Skeletal muscle satellite cell (primary cell): ENCODE data around the gene ADAMTSL4. TPM values are rescaled to one million over a fixed set of nuclear protein-coding genes. Genes with fewer than 3 reads are reported as not detected.

Experiments
- H3K27me3 ChIP-seq: 2 replicates; pipeline ENCODE4 v1.7.0; 2013; ENCODE audit warnings: low read length; ENCODE audit not compliant: control insufficient read depth, insufficient read depth
- H3K36me3 ChIP-seq: 2 replicates; pipeline ENCODE4 v1.7.0; 2013; ENCODE audit warnings: mild to moderate bottlenecking, control low read depth, low read length; ENCODE audit not compliant: insufficient read depth
- H3K4me1 ChIP-seq: 2 replicates; pipeline ENCODE4 v1.7.0; 2013; ENCODE audit warnings: low read length; ENCODE audit not compliant: control insufficient read depth, insufficient read depth
- H3K4me2 ChIP-seq: 2 replicates; pipeline ENCODE4 v1.7.0; 2013; ENCODE audit warnings: mild to moderate bottlenecking, low read length
- H3K4me3 ChIP-seq: 2 replicates; pipeline ENCODE4 v1.7.0; 2013; ENCODE audit warnings: low read length
- H3K9ac ChIP-seq: 2 replicates; pipeline ENCODE4 v1.7.0; 2013; ENCODE audit warnings: mild to moderate bottlenecking, low read depth, low read length, moderate library complexity
- H3K9me3 ChIP-seq: replicated peaks from 2 replicates; pipeline ENCODE4 v1.7.0; 2013; ENCODE audit warnings: mild to moderate bottlenecking, control low read depth, low read length
- total RNA-seq: library from RNA; depleted of rRNA; stranded (reverse); fragments of >200 nt; gene quantifications from 2 replicates; pipeline ENCODE4 v1.2.3, GENCODE V29; 2012; rRNA removed

Gene ADAMTSL4
- total RNA-seq = 12.9 and 14.6 TPM in 2 replicates

- H3K36me3 ChIP-seq = no peaks in the 10 kb centered on the region
- H3K4me1 ChIP-seq = peaks cover 56% of the 10 kb centered on the region
- peak within 1 kb of the TSS; percentile 94 for H3K4me2 ChIP-seq
- H3K4me3 ChIP-seq = peak within 1 kb of the TSS; percentile 72
- H3K9me3 ChIP-seq = no peaks in the 10 kb centered on the region
- no peaks in the 10 kb centered on the region for H3K27me3 ChIP-seq
- peak within 1 kb of the TSS; percentile 80 for H3K9ac ChIP-seq
Observed at GRCh38 chr1:150548632-150549495, at the start of gene ADAMTSL4. TSS of gene ADAMTSL4 (plus strand) at chr1:150549408. CDS start at chr1:150552289, 2,881 bp downstream.

DNA sequence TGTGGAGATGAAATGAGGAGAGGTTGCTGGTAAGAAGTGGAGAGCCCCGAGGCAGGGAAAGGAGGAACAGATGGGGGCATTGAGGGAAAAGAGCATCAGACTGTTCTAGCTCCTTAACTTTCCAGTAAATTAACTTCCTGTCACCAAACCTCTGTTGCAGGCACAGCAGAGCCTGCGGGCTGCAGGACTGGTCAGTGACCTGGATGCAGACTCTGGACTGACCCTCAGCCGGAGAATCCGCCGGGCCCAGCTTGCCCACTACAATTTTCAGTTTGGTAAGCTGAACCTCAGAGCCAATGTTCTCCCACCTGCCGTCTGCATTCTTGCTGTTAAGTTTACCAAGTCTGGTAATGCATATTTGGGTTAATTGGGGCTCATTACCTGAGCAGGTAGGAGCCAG, 43.8 kb upstream of the ADAMTSL4 start:
- Histone ChIP-seq H3K4me3 (no peak overlapping the region), H3K4me2 (no peak overlapping the region), H3K36me3 (peaks cover 25% of the 10 kb centered on the region), H3K9ac (no peak overlapping the region), H3K27me3 (no peaks in the 10 kb centered on the region), H3K4me1 (peaks cover 20% of the 10 kb centered on the region), H3K9me3 (no peaks in the 10 kb centered on the region)

- Histone ChIP-seq H3K27me3 (no peaks in the 10 kb centered on the region), H3K4me3 (peak within 1 kb of the TSS; percentile 73), H3K4me1 (peaks cover 24% of the 10 kb centered on the region), H3K36me3 (peaks cover 41% of the 10 kb centered on the region), H3K9me3 (no peaks in the 10 kb centered on the region), H3K4me2 (peak within 1 kb of the TSS; percentile 84), H3K9ac (peak within 1 kb of the TSS; percentile 80)
Observed at GRCh38 chr1:150507912-150508864, 41.0 kb upstream of the ADAMTSL4 start, which contains the start of gene ECM1. TSS of gene ECM1 (plus strand) at chr1:150508109. CDS start at chr1:150508210, 101 bp downstream.

GRCh38 chr1:150508982-150509381, 40.2 kb upstream of the ADAMTSL4 start:
- H3K9me3 ChIP-seq = no peaks in the 10 kb centered on the region
- peak overlapping the region; percentile 84 for H3K4me2 ChIP-seq
- H3K4me1 ChIP-seq = peaks cover 25% of the 10 kb centered on the region
- H3K9ac ChIP-seq = peak overlapping the region; percentile 80
- H3K4me3 ChIP-seq = peak overlapping the region; percentile 73
- H3K27me3 ChIP-seq = no peaks in the 10 kb centered on the region
- peaks cover 42% of the 10 kb centered on the region for H3K36me3 ChIP-seq

GRCh38 chr1:150511551-150511950, 37.7 kb upstream of the ADAMTSL4 start:
- Histone ChIP-seq H3K9ac (no peak overlapping the region), H3K9me3 (no peaks in the 10 kb centered on the region), H3K4me2 (no peak overlapping the region), H3K4me3 (no peak overlapping the region), H3K27me3 (no peaks in the 10 kb centered on the region), H3K36me3 (peaks cover 23% of the 10 kb centered on the region), H3K4me1 (peaks cover 36% of the 10 kb centered on the region)

GRCh38 chr1:150511985-150512660, 37.1 kb upstream of the ADAMTSL4 start:
- Histone ChIP-seq H3K9me3 (no peaks in the 10 kb centered on the region), H3K27me3 (no peaks in the 10 kb centered on the region), H3K4me2 (no peak overlapping the region), H3K4me3 (no peak overlapping the region), H3K36me3 (peaks cover 20% of the 10 kb centered on the region), H3K4me1 (peaks cover 38% of the 10 kb centered on the region), H3K9ac (no peak overlapping the region)

GRCh38 chr1:150512846-150513245, 36.4 kb upstream of the ADAMTSL4 start:
- peaks cover 20% of the 10 kb centered on the region for H3K36me3 ChIP-seq
- no peak overlapping the region for H3K4me3 ChIP-seq
- H3K27me3 ChIP-seq = no peaks in the 10 kb centered on the region
- H3K4me2 ChIP-seq = no peak overlapping the region
- H3K9ac ChIP-seq = no peak overlapping the region
- peaks cover 34% of the 10 kb centered on the region for H3K4me1 ChIP-seq
- H3K9me3 ChIP-seq = no peaks in the 10 kb centered on the region

DNA sequence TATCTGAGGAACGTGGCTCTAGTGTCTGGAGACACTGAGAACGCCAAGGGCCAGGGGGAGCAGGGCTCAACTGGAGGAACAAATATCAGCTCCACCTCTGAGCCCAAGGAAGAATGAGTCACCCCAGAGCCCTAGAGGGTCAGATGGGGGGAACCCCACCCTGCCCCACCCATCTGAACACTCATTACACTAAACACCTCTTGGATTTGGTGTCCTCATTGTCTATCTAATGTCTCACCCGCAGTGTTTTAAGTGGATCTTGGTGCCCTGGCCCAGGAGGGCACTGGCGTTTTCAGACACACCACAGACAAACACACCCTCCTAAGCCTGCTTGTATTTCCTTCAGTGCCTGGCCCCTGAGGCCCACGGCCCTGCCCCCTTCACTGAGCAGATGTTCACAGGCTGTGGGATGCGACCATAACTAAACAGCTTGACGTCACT, 35.8 kb upstream of the ADAMTSL4 start:
- H3K4me2 ChIP-seq = no peak overlapping the region
- no peak overlapping the region for H3K9ac ChIP-seq
- no peak overlapping the region for H3K4me3 ChIP-seq
- H3K36me3 ChIP-seq = peaks cover 20% of the 10 kb centered on the region
- H3K4me1 ChIP-seq = peaks cover 29% of the 10 kb centered on the region
- H3K27me3 ChIP-seq = no peaks in the 10 kb centered on the region
- no peaks in the 10 kb centered on the region for H3K9me3 ChIP-seq

DNA sequence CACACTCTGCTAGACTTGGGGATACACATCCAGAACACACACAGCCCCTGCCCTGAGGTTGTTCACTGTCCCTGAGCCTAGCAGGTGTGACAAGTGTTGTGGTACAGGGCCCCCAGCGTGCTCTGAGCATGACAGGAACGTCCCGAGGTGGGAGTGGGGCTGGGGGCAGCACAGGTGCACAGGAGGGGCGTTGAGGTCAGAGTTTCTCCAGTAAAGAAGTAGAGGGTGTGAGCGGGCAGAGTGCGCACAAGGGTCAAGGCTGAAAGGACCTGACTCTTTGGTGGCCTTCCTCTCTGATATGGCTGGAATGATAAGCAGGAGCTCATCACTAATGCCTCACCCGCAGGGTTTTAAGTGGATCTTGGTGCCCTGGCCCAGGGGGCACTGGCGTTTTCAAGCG, 34.9 kb upstream of the ADAMTSL4 start:
- Histone ChIP-seq H3K4me2 (no peak overlapping the region), H3K9ac (no peak overlapping the region), H3K27me3 (no peaks in the 10 kb centered on the region), H3K4me3 (no peak overlapping the region), H3K9me3 (no peaks in the 10 kb centered on the region), H3K4me1 (peaks cover 20% of the 10 kb centered on the region), H3K36me3 (peaks cover 20% of the 10 kb centered on the region)

DNA sequence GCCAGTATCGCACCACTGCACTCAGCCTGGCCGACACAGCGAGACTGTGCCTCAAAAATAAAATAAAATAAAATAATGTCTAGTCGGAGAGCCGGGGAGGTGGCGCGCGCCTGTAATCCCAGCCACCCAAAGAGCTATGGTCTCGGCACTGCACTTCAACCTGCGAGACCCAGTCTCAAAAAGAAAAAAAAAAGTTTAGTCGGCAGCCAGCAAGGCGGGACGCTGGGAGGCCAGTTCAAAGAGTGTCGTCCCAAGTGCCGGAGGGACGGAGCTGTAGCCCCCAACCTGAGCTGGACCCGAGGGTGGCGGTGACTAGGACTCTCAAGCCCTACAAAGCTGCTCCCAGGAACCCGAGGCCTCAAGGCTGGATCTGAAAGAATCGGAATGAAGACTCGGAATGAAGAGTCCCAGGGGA, 34.3 kb upstream of the ADAMTSL4 start:
- Histone ChIP-seq H3K36me3 (peaks cover 20% of the 10 kb centered on the region), H3K9me3 (no peaks in the 10 kb centered on the region), H3K4me1 (peaks cover 18% of the 10 kb centered on the region), H3K9ac (peak overlapping the region; percentile 72), H3K4me3 (peak overlapping the region; percentile 77), H3K27me3 (no peaks in the 10 kb centered on the region), H3K4me2 (peak overlapping the region; percentile 91)
